Fibroblast of peridontal ligament (primary cell): Measurements from ENCODE around the gene ZNF333.
A peak's percentile ranks its signal among the peaks of the same experiment; 100 is the strongest.

Experiments
- DNase-seq: peaks from one replicate; pipeline ENCODE4 v3.0.0-alpha.2; 2010; ENCODE audit errors: extremely low read depth

ZNF333 gene

DNA sequence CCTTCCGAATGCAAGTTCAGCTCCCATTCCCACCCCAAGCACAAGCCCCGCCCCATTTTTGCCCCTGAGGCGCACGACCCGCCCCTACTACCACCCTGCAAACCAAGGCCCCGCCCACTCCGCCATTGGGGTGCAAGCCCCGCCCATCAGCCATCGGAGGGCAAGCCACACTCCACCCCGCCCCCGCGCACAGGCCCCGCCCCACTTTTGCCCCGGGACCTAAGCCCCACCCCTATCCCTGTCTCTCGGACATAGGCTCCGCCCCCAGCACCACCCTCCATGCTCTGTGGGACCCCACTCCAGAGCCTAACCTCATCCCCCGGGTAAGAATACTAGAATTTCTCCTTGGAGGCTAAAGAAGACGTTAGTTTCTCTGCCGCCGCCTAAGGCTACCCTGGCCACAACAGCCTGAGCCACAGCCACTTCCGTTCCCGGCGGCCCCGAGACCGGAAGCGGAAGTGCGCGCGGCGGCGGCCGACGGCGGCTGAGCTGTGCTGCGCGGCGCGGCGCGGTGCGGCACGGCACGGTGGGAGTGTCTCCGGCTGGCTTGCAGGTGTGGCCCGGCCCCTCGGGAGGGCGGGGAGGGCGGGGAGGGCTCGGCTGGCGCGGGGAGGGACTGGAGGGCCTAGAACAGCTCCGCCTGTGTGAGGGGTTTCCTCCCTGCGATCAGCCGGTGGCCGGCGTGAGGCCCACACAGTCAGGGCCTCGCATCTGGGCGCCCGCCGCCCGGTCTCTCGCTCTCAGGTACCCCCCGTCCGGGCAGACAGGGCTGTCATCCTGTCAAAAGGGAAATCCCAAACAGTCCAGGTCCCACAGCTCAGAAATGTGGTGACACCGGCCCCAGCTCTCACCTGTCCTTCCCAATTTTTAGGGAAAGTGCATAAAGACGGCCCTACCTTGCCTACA is at the start of gene ZNF333:
Gene ZNF333, plus strand, starts transcription at position 451 of the 906 bp plus-strand sequence. CDS start 3,444 bp downstream, outside the sequence.
- peak; percentile 87 for DNase-seq

DNA sequence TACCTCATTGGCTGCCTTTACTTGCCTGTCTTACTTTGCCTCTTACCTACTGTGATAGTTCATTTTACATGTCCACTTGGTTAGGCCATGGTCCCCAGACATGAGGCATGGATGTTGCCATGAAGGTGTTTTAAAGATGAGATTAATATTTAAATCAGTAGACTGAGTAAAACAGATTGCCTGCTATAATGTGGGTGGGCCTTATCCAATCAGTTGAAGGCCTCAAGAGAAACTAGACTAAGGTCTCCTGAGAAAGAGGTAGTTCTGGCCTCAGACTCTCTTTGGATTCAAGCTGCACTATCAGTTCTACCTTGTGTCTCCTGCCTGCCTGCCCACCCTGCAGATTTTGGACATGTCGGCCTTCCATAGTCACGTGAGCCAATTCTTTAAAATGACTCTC is 41.3 kb upstream of the ZNF333 start:
- DNase-seq = no peak

DNA sequence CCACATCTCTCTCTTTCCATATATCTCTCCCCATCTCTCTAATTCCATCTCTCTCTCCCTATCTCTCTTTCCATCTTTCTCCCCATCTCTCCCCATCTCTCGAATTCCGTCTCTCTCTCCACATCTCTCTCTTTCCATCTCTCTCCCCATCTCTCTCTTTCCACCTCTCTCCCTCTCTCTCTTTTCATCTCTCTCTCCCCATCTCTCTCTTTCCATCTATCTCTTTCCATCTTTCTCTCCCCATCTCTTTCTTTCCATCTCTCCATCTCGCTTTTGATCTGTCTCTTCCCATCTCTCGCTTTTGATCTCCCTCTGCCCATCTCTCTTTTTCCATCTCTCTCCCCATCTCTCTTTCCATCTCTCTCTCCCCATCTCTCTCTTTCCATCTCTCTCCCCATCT is 40.8 kb upstream of the ZNF333 start:
- DNase-seq = no peak

DNA sequence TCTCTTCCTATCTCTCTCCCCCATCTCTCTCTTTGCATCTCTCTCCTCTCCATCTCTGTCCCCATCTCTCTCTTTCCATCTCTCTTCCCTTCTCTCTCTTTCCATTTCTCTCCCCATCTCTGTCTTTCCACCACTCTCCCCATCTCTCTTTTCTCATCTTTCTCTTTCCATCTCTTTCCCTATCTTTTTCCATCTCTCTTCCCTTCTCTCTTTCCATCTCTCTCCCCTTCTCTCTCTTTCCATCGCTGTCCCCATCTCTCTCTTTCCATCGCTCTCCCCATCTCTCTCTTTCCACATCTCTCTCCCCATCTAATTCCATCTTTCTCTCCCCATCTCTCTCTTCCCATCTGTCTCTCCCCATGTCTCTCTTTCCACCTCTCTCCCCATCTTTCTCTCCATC is 39.7 kb upstream of the ZNF333 start:
- DNase-seq = no peak

DNA sequence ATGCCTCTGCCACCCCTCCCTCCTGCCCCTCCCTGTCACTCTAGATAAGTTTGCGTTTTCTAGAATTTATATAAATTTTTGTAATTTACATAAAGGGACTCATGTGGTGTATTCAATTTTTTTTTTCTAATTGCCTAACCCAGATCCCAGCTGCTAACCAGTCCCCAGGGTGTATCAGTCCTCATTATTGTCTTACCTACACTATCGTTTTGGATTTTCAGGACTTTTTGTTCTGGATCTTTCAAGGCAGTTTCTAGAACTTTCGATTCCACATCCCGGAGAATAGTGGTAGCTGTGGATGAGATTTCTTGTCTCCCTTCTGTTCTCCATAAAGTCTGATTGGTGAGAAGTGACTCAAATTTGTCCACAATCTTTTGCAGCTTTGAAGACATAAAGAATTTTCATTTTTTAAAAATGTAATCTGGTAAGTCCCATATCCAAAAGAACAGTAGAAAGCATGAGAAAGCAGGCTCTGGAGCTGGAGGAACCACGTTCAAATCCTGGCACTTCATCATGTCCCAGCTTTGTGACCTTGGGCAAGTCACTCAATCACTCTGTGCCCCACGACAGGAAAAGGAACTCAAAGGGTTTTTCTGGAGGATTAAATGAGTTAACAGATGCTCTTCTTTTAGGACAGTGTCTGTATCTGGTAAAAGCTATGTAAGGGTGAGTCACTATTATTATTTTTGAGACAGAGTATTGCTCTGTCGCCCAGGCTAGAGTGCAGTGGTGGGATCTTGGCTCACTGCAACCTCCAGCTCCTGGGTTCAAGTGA is 34.9 kb upstream of the ZNF333 start:
- no peak for DNase-seq

DNA sequence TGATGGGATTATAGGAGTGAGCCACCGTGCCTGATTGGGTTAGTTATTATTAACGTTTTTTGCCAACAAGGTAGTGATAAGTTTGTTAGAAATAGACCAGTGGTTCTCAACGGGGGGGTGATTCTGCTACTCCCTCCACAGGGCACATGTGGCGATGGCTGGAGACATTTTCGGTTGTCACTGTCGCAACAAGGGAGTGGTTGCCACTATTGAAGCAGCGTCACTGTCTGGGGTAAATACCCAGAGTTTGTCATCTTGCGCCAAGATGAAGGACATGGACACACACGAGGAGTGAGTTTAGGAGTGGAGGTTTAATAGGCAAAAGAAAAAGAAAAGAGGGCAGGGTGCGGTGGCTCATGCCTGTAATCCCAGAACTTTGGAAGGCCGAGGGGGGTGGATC is 34.1 kb upstream of the ZNF333 start:
- no peak for DNase-seq

DNA sequence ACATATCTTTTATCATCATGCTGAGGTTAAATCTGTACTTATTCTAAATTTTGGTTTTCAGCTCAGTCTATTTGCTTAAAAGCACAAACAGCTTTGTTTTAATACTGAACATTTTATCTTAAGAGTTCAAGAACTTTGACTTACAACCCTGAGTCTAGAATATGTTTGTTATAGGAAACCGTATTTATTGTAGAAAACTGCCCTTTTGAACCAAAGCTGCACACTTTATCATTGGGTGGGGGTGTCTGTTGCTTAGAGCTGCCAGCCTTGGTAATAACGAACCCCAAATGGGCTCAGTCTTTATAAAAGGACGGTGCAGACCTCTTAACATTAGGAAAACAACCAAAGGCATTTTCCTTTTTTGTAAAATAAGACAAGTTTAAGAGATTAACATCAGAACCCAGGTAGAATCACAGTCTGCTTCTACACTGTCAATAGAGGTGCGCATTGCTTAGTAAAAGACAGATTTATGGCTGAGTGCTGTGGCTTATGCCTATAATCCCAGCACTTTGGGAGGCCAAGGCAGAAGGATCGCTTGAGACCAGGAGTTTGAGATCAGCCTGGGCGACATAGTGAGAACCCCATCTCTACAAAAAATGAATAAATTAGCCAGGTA is 29.9 kb upstream of the ZNF333 start:
- no peak for DNase-seq

DNA sequence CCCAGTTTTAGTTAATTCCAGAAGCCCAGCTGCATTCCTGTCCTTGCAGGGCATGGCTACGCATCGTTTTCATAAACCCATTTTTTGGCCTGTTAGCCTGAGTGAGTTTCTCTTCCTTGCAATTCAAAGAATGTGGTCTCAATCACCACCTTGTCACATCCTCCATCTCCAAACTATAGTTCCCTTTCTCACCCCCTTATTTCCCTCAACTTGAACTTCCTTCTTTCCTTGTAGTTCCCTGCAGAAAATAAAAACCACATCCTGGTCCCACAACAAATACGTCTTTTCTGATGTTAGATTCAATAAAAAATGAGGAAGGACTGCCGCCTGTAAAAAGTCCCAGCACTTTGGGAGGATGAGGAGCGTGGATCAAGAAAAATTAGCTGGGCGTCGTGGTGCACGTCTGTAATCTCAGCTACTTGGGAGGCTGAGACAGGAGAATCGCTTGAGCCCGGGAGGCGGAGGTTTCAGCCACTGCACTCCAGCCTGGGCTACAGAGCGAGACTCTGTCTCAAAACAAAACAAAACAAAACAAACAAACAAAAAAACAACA is 28.4 kb upstream of the ZNF333 start:
- DNase-seq = no peak

DNA sequence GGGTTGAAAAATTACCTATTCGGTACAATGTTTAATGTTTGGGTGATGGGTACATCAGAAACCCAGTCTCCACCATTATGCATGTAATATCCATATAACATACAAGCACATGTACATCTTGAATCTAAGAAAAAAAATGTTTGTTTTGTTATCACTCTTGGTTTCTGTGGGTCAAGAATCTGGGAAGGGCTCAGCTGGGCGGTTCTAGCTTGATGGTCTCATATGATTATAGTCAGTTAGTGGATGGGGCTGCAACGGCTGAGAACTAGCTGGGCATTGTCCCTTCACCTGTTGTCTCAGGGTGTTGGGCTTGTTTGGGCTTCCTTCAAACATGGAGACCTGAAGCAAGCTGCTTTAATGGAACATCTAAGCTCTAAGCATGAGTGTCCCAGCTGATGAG is 19.9 kb upstream of the ZNF333 start:
- DNase-seq = no peak

DNA sequence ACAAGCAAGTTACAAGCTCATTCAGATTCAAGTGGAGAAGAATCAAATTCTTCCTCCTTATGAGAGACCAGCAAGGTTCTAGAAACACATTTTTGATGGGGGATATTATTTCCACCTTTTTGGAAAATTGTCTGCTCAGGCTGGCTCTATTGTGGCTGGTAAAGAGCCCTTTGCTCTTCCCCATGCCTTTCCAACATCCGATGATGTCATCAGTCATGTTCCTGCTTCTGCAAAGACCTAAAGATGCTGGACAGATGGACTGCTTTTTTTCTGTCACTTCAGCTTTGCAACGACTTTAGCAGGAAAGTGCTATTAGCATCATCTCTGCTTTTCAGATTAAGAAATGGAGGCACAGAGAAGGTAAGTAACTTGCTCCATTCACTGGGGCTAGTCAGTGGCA is 19.4 kb upstream of the ZNF333 start:
- DNase-seq = no peak

DNA sequence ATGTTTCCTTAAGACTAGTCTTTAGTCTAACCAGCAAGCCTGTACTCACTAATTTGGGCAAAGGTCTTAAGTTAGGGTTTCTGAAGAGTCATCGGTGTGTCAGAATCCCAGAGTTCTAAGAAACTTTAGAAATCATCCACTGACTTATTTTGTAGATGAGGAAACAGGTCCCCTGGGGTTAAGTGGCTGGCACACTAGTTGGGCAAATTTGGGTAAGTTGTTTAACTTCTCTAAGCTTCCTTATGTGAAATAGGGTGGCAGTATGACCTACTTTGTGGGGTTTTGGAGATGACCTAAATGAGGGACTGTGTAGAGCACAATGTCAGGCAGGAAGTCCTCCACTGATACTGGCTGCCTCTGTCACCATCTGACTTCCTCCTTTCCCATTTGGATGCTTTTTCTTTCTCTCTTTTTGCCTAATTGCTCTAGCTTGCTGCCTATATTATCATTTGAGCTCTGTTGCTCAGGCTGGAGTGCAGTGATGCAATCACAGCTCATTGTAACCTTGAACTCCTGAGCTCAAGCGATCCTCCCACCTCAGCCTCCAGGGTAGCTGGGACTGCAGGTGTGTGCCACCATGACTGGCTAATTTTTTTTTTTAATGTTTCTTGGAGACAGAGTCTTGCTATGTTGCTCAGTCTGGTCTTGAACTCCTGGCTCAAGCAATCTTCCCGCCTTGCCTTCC is 17.5 kb upstream of the ZNF333 start:
- DNase-seq = no peak

DNA sequence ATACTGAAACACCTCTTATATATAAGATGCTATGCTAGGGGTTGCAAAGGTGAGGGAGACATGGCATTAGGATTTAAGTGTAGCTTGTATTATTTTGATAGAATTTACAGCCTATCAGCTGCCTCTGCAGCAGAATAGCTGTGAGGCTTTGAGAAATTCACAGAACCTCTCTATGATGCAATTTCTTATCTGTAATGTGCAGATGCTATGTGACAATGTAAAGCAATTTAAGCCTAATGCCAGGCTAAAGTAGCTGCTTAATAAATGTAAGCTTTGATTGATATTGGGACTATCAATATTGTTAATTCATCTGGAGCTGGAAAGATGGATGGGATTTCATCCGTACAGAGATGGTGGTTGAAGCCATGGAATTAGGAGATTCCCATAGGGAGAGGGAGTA is 16.8 kb upstream of the ZNF333 start:
- DNase-seq = no peak

DNA sequence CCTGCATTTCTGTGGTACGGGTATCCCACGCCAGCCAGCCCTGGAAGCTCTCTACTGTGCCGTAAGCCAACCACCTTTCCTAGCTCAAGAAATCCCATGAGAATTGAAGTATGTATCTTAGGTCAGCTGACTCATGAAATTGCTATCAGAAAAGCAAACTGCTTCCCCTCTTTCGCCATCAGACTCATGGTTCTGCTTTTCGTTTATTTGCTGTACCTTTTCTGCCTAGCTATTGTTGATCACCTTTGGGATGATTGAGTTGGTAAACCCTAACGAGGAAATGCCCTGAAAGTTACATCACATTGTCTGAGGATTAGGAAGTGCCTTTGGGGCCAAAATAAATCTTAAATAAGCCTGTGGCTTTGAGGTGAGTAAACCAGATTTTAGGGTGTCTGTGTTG is 15.1 kb upstream of the ZNF333 start, which contains the start of gene ADGRE3:
Gene ADGRE3, minus strand, starts transcription at position 81 of the 400 bp plus-strand sequence. Its CDS starts 74 bp downstream, at position 7.
- DNase-seq = no peak

DNA sequence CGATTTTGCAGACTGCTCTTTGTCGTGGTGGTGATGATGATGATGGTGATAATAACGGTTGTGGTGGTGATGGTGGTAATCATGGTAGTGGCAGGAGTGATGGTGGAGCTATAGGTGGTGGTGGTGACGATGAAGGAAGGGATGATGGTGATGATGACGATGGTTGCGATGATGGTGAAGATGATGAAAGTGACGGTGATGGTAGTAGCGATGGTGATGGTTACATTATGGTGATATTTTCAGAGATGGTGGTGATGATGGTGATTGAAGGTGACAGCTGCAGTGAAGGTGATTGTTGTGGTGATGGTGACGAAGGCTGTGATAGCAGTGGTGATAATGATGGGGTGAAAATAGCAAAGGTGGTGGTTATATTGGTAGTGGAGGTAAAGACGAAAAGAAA is 13.1 kb upstream of the ZNF333 start:
- no peak for DNase-seq

DNA sequence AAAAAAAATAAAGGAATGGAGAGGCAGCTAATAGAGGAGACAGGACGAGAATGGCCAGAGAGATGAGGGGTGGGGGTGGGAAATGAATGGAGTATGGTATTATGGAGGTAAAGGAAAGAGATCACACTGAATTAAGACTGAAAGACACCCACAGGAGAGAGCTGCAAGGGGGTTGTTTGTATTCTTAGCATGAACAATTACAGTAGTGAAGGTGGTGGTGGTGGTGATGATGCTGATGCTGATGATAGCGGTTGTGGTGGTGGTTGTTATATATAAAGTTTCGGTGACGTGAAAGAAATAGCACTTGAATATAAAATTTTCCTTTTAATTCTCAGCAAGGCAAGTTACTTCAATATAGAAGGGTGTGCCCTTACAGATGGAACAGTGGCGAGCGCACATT is 12.4 kb upstream of the ZNF333 start:
- no peak for DNase-seq

DNA sequence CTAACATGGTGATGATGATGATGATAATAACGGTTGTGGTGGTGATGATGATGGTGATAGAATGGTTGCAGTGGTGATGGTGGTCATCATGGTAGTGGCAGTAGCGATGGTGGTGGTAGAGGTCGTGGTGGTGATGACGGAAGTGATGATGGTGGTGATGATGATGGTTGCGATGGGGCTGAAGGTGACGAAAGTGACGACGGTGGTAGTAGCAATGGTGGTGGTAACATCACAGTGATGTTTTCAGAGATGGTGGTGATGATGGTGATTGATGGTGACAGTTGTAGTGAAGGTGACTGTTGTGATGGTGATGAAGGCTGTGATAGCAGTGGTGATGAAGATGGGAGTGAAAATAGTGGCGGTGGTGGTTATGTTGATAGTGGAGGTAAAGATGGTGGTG is 11.6 kb upstream of the ZNF333 start:
- DNase-seq = no peak

DNA sequence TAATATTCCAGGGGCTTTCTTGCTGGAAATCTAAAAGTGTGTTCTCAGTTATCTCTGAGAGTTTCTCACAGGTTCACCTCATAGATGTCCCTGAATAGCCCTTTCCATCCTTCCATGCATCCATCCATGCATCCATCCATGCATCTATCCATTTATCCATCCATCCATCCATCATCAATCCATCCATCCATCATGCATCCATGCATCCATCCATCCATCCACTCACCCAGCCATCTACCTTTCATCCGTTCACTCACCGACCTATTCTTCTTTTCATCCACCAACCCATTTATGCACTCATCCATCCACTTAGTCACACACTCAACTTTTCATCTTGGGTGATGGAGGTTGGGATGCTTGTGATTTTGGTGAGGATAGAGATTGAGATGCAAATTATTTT is 7.8 kb upstream of the ZNF333 start:
- no peak for DNase-seq

DNA sequence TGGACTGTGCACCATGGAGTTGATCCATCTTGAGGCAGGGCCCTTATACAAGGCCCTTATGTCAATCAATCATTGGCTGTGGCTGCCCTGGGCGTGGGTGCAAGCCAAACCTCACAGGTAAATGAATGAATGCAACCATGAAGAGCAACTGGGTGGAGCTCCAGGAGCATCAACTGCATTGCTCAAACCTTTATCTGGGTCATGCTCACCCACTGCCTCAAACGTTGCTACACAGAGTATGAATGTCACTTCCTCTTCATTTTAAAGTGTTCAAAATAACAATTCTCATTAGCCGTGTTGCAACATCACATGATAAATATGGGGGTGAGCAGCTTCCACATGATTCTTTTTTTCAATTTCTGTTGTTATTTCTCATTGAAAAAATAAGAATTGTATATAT is 6.4 kb upstream of the ZNF333 start:
- no peak for DNase-seq

DNA sequence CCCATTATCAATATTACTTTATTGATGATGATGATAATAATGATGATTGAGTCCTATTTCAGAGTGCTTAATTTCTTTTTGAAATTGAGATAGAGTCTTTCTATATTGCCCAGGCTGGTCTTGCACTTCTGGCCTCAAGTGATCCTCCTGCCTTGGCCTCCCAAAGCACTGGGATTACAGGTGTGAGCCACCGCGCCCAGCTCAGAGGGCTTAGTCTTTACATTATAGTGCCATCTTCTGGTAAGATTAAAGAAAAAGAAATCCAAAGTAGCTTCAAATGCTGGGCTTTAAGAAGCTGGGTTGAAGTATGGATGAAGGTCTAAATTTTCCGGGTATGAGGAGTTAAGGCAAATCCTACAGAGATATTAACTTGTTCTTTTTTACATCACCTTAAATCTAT is 3.4 kb upstream of the ZNF333 start:
- DNase-seq = peak; percentile 20

DNA sequence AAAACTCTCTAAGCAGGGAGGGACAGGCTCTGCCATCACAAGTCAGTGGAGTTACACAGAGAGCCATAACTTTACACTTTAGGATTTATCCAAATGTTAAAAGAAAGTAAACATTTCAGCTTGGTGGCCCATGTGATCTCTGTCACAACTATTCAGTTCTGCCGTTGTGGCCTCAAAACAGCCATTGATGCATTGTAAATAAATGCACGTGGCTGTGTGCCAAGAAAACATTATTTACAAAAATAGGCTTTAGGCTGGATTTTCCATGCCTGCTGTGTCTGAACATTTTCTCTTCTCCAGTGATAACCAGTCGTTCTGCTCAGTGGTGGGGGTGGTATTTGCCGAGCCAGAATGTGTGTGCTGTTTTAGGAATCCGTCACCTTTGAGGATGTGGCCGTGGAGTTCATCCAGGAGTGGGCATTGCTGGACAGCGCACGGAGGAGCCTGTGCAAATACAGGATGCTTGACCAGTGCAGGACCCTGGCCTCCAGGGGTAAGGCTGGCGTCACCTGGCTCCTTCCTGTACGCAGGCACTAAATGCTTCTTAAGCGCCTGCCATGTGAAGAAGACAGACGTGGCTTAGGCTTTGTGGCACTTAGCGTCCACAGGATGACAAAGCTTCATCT is 4.9 kb downstream of the ZNF333 start:
- no peak for DNase-seq

DNA sequence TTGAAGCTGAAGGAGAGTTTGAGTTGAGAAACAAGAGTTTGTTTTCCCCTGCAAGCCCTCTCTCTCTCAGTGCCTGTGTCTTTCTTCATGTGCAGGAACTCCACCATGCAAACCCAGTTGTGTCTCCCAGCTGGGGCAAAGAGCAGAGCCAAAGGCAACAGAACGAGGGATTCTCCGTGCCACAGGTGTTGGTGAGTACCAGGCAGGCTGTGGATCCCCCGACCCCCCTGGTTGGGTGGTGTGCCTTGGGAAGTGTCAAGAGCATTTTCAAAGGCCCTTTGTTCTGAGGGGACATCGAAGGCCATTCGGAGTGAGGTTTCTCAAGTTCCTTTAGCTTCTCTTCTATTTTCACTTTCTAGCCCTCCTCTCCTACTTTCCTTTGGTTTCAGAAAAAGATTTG is 5.6 kb downstream of the ZNF333 start:
- DNase-seq = no peak
